HL-60 (cell line): ENCODE measurements around the gene CPLANE1.

Source experiments
- CTCF ChIP-seq: IDR thresholded peaks from one replicate; pipeline ENCODE4 v1.5.1; 2011; ENCODE audit warnings: low read length, control low read depth, inconsistent platforms; ENCODE audit not compliant: insufficient read depth
- POLR2AphosphoS5 ChIP-seq: IDR thresholded peaks from 2 replicates; pipeline ENCODE4 v1.6.1; 2012; ENCODE audit warnings: low read depth
- REST ChIP-seq: IDR thresholded peaks from 2 replicates; pipeline ENCODE4 v1.6.1; 2012; ENCODE audit warnings: low read depth; ENCODE audit not compliant: insufficient replicate concordance

GRCh38 chr5:37247036-37247435 is 2.1 kb downstream of the CPLANE1 start:
- no peak for TF ChIP-seq POLR2AphosphoS5
- no peak for TF ChIP-seq CTCF
- TF ChIP-seq REST, result no peak
